NCI-H2081 (cell line): ENCODE results near the gene PLCL2.

Experiments used
- DNase-seq, 2 experiments: peaks; one replicate each; lab custom pipeline; 2025; lab: John Stamatoyannopoulos, UW

The PLCL2 gene

DNA sequence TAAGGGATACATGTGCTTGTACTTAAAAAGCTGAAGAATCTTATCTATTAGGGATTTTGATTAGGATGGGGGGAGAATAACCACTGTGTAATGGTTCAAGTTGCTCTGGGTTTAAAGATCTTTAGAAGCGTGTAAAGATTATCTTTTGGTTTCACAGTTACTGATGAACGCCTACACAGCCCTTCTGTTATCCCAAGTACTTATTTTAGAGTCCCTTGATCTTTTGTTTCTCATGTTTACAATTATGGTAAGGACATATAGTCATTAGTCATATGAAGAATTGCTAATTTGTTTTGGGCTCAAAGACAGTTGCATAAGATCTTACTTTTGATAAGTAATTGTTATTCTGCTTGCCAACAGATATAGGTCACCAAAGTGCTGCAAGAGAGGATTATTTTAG lies 160.1 kb downstream of the PLCL2 start:
- no peak for DNase-seq

- no peak for DNase-seq
These were observed 160.9 kb downstream of the PLCL2 start for GRCh38 chr3:17045705-17046104.

GRCh38 chr3:17046623-17047022 lies 161.9 kb downstream of the PLCL2 start:
- DNase-seq = no peak

- no peak for DNase-seq
These were observed 162.4 kb downstream of the PLCL2 start for GRCh38 chr3:17047162-17047561.

- no peak for DNase-seq
These were observed 163.1 kb downstream of the PLCL2 start for GRCh38 chr3:17047894-17048293.

DNA sequence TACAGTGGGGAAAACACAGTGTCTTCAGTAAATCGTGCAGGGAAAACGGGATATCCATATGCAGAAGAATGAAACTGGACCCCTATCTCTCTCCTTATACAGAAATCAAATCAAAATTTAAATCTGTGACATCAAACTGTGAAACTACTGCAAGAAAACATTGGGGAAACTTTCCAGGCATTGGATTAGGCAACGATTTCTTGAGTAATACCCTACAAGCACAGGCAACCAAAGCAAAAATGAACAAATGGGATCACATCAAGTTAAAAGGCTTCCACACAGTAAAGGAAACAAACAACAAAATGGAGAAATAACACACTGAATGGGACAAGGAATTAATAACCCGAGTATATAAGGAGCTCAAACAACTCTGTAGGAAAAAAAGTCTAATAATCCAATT lies 165.3 kb downstream of the PLCL2 start:
- DNase-seq = no peak

- DNase-seq = no peak
These were observed 165.8 kb downstream of the PLCL2 start for GRCh38 chr3:17050506-17050905.

GRCh38 chr3:17052363-17052762 lies 167.6 kb downstream of the PLCL2 start:
- DNase-seq = no peak

GRCh38 chr3:17054301-17054981 lies 169.7 kb downstream of the PLCL2 start:
- no peak for DNase-seq

GRCh38 chr3:17054982-17055343 lies 170.2 kb downstream of the PLCL2 start:
- DNase-seq = no peak

GRCh38 chr3:17055374-17056276 lies 170.9 kb downstream of the PLCL2 start:
- DNase-seq = no peak

GRCh38 chr3:17057321-17057720 lies 172.6 kb downstream of the PLCL2 start:
- no peak for DNase-seq

GRCh38 chr3:17059989-17060550 lies 175.3 kb downstream of the PLCL2 start:
- no peak for DNase-seq

DNA sequence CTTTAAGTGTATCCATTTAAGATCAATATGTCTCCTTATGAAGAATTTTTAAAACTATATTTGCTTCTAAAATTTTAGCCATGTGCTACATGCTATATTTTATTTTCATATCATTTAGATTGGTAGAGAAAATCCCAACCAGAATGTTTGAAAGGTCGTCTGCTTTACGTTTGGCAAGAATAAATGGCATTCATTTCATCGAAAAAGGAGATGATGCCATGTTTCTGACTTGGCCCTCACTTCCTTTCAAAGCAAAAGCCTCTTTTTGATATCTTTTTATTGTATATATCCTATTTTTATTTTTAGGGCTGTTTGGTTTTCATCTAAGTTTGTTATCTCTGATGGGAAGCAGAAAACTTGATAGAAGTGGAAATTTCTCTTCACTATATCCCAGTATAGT lies 176.2 kb downstream of the PLCL2 start:
- no peak for DNase-seq

- DNase-seq = no peak
These were observed 178.0 kb downstream of the PLCL2 start for GRCh38 chr3:17062736-17063135.

- DNase-seq = no peak
These were observed 178.8 kb downstream of the PLCL2 start for GRCh38 chr3:17063596-17063995.

- DNase-seq = peak; percentile 7 to 59
These were observed 180.6 kb downstream of the PLCL2 start for GRCh38 chr3:17065315-17065714.

DNA sequence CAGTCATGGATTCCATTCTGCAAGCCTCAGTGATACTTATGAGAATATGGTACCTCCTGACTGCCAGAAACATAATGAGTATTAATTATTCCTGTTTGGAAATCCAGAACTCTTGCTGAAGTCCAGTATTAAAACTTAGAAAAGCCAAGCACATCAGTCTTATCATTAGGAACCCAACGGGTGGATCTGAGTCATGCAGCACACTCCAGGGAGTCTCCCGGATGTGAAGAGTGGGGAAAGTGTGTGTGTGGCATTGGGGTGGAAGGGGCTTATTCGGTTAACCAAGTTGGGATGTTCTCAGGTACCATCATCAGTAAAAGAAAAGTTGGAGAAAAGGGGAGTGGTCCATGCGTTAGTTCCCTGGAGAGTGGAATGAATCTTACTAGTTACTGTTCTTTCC lies 181.1 kb downstream of the PLCL2 start:
- no peak for DNase-seq

- DNase-seq = no peak
These were observed 185.0 kb downstream of the PLCL2 start for GRCh38 chr3:17069754-17070153.

DNA sequence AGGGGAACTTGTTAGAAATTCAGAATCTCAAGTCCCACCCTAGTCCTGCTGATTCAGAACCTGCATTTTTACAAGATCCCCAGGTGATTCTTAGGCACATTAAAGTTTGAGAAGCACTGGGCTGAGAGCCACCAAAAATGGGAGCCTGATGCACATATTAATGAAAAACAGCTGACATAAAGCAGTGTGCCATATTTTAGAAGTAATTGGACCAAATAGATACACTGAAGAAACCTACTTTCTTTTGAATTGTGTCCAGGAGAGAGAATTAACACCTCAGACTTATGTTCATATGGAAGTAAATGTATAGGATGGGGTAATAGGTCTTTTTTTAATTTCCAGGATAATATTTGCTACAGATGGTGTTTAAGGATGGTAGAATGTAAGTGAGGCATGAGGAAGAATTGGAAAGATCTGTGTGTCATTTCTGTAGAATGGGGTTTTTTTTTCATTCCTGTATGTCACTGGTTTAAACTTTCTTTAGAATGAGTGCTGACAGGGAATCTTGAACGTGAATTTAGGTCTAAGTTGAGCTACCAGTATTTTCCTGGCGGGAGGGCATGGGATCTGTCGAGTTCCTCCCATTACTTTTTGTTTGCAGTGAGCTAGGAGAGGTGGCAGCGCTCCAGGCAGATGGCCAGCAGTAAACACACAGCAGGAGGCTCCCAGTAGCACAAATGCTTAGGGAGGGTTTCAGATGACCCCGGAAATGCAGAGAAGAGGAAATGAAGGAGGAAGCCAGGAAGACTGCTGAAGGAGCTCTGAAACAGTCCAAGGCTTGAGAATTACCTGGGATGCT lies 185.6 kb downstream of the PLCL2 start:
- DNase-seq = peak; percentile 63 to 89

DNA sequence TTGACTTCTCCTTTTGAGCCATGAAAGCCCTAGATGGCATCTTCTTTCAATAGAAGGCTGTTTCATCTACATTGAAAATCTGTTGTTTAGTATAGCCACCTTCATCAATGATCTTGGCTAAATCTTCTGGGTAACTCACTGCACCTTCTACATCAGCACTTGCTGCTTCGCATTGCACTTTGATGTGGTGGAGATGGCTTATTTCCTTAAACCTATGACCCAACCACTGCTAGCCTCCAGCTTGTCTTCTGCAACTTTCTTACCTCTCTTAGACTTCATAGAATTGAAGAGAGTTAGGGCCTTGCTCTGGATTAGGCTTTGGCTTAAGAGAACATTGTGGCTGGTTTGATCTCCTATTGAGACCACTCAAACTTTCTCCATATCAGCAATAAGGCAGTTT lies 189.8 kb downstream of the PLCL2 start:
- DNase-seq = no peak

DNA sequence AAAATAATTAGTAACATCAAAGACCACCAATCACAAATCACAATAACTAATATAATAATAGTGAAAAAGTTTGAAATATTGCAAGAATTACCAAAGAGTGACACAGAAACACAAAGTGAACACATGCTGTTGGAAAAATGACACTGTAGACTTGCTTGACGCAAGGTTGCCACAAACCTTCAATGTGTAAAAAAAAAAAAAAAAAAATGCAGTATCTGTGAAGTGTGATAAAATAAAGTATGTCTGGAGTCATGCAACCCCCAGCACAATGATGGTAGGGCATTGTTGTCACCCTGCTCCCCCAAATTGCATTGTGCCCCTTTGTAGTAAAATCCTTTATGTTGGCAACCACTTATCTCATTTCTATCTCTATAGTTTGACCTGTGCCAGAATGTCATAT lies 190.6 kb downstream of the PLCL2 start:
- DNase-seq = no peak
